Breast epithelium (tissue), 4 donors: ENCODE results near the gene PPFIA4. TPM values are rescaled to one million over a fixed set of nuclear protein-coding genes. Genes with fewer than 3 reads are reported as not detected.
"Not testable (repeated sequence)": the region's sequence is repeated elsewhere in the genome, so short reads cannot be mapped to it uniquely, and the experiment has no call there.

Experiments
- DNase-seq, 2 donors: peaks; one replicate each; pipeline ENCODE4 v3.0.0-alpha.2; 2019; ENCODE audit warnings: low spot score in 2 of 2
- H3K27ac ChIP-seq, 2 donors: fragments of 200-600 bp; sonication (generic) in 1 of 2; one replicate each; pipeline ENCODE4 v1.5.1; 2016 to 2019; ENCODE audit warnings: mild to moderate bottlenecking in 1 of 2
- H3K27me3 ChIP-seq, 2 donors: fragments of 200-600 bp; sonication (generic) in 1 of 2; one replicate each; pipeline versions ENCODE4 v1.5.1 to v1.6.0; 2017 to 2019; ENCODE audit warnings: control low read depth in 1 of 2, mild to moderate bottlenecking in 1 of 2
- H3K36me3 ChIP-seq: fragments of 200-600 bp; one replicate; pipeline ENCODE4 v1.5.1; 2019
- H3K4me1 ChIP-seq, 2 donors: fragments of 200-600 bp; sonication (generic); one replicate each; pipeline ENCODE4 v1.5.1; 2016 to 2019; ENCODE audit warnings: control low read depth in 1 of 2
- H3K4me3 ChIP-seq, 3 donors: fragments of 200-600 bp; sonication (generic); 1 replicate in 2 of 3; 2 replicates in 1 of 3; pipeline ENCODE4 v1.5.1; 2016 to 2019; ENCODE audit warnings: mild to moderate bottlenecking in 3 of 3, moderate library complexity in 2 of 3
- H3K9me3 ChIP-seq, 2 donors: fragments of 200-600 bp; sonication (generic) in 1 of 2; one replicate each; pipeline ENCODE4 v1.5.1; 2016 to 2019; ENCODE audit warnings: control low read depth in 1 of 2
- CTCF ChIP-seq, 3 donors: fragments of 450-650 bp; IDR thresholded peaks; one replicate each; pipeline ENCODE4 v1.5.1; 2016 to 2017; ENCODE audit warnings: antibody characterized with exemption in 3 of 3, mild to moderate bottlenecking in 3 of 3, moderate library complexity in 3 of 3
- POLR2A ChIP-seq: fragments of 450-650 bp; IDR thresholded peaks from one replicate; pipeline ENCODE4 v1.6.1; 2016; ENCODE audit warnings: antibody characterized with exemption, mild to moderate bottlenecking, moderate library complexity
- POLR2AphosphoS5 ChIP-seq, 3 donors: sonication (generic); formaldehyde crosslinking; IDR thresholded peaks; one replicate each; pipeline ENCODE4 v1.6.1; 2017; ENCODE audit warnings: antibody characterized with exemption in 3 of 3
- intact Hi-C: fragments of 100-400 bp; cut with DNase I; formaldehyde crosslinking; loops from one replicate; pipeline ENCODE4 v1.15.1; 2023; ENCODE audit warnings: low total_unique reads
- total RNA-seq, 3 donors: library from RNA; depleted of rRNA; stranded (reverse); fragments of >200 nt; gene quantifications; one replicate each; pipeline ENCODE4 v1.1.0, GENCODE V29; 2016

Gene PPFIA4
- total RNA-seq, 3 donors from 2014 or later, result 0.80 to 5.6 (median 2.9) TPM

GRCh38 chr1:203017692-203018091, 8.6 kb upstream of the PPFIA4 start:
- Histone ChIP-seq H3K4me3 (no peak overlapping the region), H3K36me3 (peaks cover 9% of the 10 kb centered on the region), H3K9me3 (no peaks in the 10 kb centered on the region), H3K27ac (no peak overlapping the region), H3K4me1 (no peaks in the 10 kb centered on the region), H3K27me3 (no peaks in the 10 kb centered on the region)
- intact Hi-C loops, result no loop called here
- DNase-seq, result no peak
- TF ChIP-seq POLR2A, result no peak
- TF ChIP-seq POLR2AphosphoS5 (IDR thresholded peaks at IDR 0.05), result no peak
- no peak for TF ChIP-seq CTCF (IDR thresholded peaks at IDR 0.05)

GRCh38 chr1:203022855-203023254, 3.4 kb upstream of the PPFIA4 start:
- H3K27ac ChIP-seq, intact Hi-C loops, H3K4me3 ChIP-seq, H3K4me1 ChIP-seq, H3K36me3 ChIP-seq, DNase-seq, H3K9me3 ChIP-seq, H3K27me3 ChIP-seq: not testable (repeated sequence)

GRCh38 chr1:203025686-203026030, 633 bp upstream of the PPFIA4 start:
- Histone ChIP-seq H3K9me3 (no peaks in the 10 kb centered on the region), H3K27ac (peak overlapping the region; percentile 48 to 77), H3K4me1 (peaks cover 0 to 6% of the 10 kb centered on the region in 2 donors), H3K4me3 (peak overlapping the region in 2 of 3 donors; percentile 69 to 74), H3K36me3 (no peaks in the 10 kb centered on the region), H3K27me3 (no peaks in the 10 kb centered on the region)
- intact Hi-C loops, result no loop called here
- no peak for TF ChIP-seq CTCF (IDR thresholded peaks at IDR 0.05)
- TF ChIP-seq POLR2A, result no peak
- TF ChIP-seq POLR2AphosphoS5 (IDR thresholded peaks at IDR 0.05), result no peak
- no peak for DNase-seq

GRCh38 chr1:203026666-203027663, 674 bp downstream of the PPFIA4 start:
- no peak for DNase-seq
- Histone ChIP-seq H3K4me3 (peak overlapping the region; percentile 21 to 74 (median 69)), H3K4me1 (peaks cover 0 to 6% of the 10 kb centered on the region in 2 donors), H3K36me3 (no peaks in the 10 kb centered on the region), H3K9me3 (no peaks in the 10 kb centered on the region), H3K27ac (peak overlapping the region; percentile 1 to 77), H3K27me3 (no peaks in the 10 kb centered on the region)
- intact Hi-C loops, result no loop called here
- TF ChIP-seq POLR2A (no peak), POLR2AphosphoS5 (IDR thresholded peaks at IDR 0.05) (no peak), CTCF (IDR thresholded peaks at IDR 0.05) (peak in 1 of 3 donors; percentile 7)

GRCh38 chr1:203028067-203028783, 1.9 kb downstream of the PPFIA4 start:
- no peak for DNase-seq
- no peak overlapping the region for H3K4me3 ChIP-seq

More at GRCh38 chr1:203028067-203028783, 1.9 kb downstream of the PPFIA4 start:
- H3K9me3 ChIP-seq, result no peaks in the 10 kb centered on the region
- TF ChIP-seq CTCF (IDR thresholded peaks at IDR 0.05) (no peak), POLR2A (no peak), POLR2AphosphoS5 (IDR thresholded peaks at IDR 0.05) (no peak)
- peaks cover 0 to 6% of the 10 kb centered on the region in 2 donors for H3K4me1 ChIP-seq
- H3K36me3 ChIP-seq, result no peaks in the 10 kb centered on the region
- peak overlapping the region in 1 of 2 donors; percentile 27 for H3K27ac ChIP-seq
- no peaks in the 10 kb centered on the region for H3K27me3 ChIP-seq
- intact Hi-C loops, result no loop called here
